NB4 (cell line): ENCODE results near the gene OSBPL2.

Source experiments
- MAX ChIP-seq: IDR thresholded peaks from 2 replicates; pipeline ENCODE4 v1.6.1; 2011; ENCODE audit warnings: low read depth, low read length
- MYC ChIP-seq: IDR thresholded peaks from 2 replicates; pipeline ENCODE4 v1.6.1; 2011; ENCODE audit warnings: low read depth, low read length
- POLR2A ChIP-seq: IDR thresholded peaks from 2 replicates; pipeline ENCODE4 v1.6.1; 2011; ENCODE audit warnings: mild to moderate bottlenecking; ENCODE audit not compliant: insufficient read length; ENCODE audit errors: extremely low read depth

- TF ChIP-seq POLR2A (no peak), MYC (no peak), MAX (no peak)
These were observed 71.8 kb downstream of the OSBPL2 start for GRCh38 chr20:62309947-62310756.
